Loucy (cell line): ENCODE measurements around the gene ZNF205.

ENCODE experiments used
- CTCF ChIP-seq: fragments of 200-600 bp; sonication (generic); conservative IDR thresholded peaks from 2 replicates; pipeline ENCODE4 v1.5.1; 2014; ENCODE audit warnings: mild to moderate bottlenecking, antibody characterized with exemption, low read length
- EZH2phosphoT487 ChIP-seq: fragments of 200-600 bp; IDR thresholded peaks from 2 replicates; pipeline ENCODE4 v1.6.1; 2018; ENCODE audit warnings: antibody characterized with exemption, mild to moderate bottlenecking, moderate library complexity, borderline replicate concordance

DNA sequence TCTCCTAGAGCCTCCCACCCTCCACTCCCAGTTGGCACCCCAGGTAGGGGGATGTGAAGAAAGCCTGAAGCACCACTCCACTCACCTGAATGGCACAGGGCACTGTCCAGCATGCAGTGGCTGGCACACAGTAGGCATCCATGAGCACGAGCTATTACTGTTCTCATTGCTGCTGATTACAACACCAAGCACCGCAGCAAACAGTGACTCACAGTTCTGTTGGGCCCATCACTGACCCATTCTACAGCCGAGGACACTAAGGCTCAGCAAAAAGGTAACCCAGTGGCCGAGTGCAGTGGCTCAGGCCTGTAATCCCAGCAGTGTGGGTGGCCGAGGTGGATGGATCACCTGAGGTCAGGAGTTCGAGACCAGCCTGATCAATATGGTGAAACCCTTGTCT is 16.0 kb upstream of the ZNF205 start:
- TF ChIP-seq CTCF (no peak), EZH2phosphoT487 (no peak)
